Fibroblast of villous mesenchyme (primary cell): ENCODE results near the gene MRPL38. TPM values are rescaled to one million over a fixed set of nuclear protein-coding genes. Genes with fewer than 3 reads are reported as not detected.

ENCODE experiments used
- DNase-seq: peaks from one replicate; pipeline ENCODE4 v3.0.0-alpha.2; 2010; ENCODE audit warnings: low read depth
- H3K4me3 ChIP-seq: 2 replicates; pipeline ENCODE4 v1.5.1; 2011; ENCODE audit warnings: low read depth, mild to moderate bottlenecking, low read length
- CTCF ChIP-seq: IDR thresholded peaks from 2 replicates; pipeline ENCODE4 v1.5.1; 2012; ENCODE audit warnings: low read depth, mild to moderate bottlenecking, low read length; ENCODE audit not compliant: insufficient read depth
- total RNA-seq: library from RNA; depleted of rRNA; stranded (reverse); fragments of >200 nt; gene quantifications from 2 replicates; pipeline ENCODE4 v1.2.3, GENCODE V29; 2012

The MRPL38 gene
- total RNA-seq, 1 donor = 33.7 TPM

GRCh38 chr17:75898791-75899190 lies 5.9 kb downstream of the MRPL38 start:
- no peak for DNase-seq
- no peak for TF ChIP-seq CTCF
- no peak overlapping the region for H3K4me3 ChIP-seq

DNA sequence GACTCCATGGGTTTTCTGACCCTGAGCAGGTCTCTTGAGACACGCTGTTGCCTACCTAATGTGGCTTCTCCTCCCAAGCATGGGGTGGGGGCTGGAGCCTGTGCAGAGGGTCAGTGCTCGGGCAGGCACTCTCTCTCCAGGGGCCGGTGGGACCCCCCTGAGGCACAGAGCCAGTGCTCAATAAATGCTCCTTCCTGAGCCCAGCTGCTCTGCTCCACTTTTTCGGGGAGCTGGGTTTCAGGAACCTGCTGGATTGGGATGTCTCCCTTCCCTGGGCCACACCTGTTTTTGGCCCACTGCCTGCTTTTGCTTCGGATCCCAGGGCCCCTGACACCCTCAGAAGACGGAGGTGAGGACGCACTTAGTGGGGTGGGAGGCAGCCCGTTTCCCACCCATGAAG lies 6.6 kb downstream of the MRPL38 start:
- TF ChIP-seq CTCF = no peak
- H3K4me3 ChIP-seq = no peak overlapping the region
- DNase-seq = no peak

DNA sequence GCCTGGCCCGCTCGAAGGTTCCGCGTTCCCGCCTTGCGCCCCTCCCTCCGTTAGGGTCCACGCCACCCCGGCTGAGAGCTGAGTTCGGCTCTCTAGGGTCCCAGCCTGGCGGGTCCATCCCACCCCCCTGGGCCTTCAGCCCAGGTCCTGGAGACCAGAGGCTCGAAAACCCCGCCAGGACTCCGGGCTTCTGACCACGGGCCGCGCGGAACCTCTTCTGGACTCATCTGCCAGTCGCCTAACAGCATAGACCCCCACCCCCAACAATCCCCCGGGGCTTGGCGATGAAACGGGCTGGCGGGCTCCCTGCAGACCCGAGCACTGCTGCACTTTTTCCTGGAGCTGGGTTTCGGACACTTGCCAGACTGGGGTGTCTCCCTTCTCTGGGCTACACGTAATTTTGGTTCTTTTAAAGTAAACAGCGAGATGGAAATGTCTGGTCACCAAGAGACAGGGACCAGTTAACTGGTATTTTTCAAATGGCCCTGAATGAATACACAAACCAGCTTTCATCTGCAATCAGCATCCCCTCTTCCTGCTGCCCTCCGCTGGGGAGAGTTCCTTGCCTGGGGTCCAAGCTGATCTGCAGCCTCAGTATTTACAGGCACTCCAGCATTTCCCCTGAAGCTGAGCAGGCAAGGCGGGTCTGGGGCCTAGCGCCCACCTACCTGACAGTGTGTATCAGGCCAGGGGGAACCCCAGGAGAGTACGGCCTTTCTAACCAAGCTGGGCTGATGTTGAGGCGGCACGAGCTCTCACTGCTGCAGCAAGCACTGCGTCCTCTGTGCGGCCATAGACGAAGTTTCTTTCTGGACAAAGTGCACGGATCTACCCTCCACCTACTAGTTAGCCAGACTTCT lies 7.3 kb downstream of the MRPL38 start:
- no peak for TF ChIP-seq CTCF
- DNase-seq = no peak
- H3K4me3 ChIP-seq = peak overlapping the region; percentile 79

DNA sequence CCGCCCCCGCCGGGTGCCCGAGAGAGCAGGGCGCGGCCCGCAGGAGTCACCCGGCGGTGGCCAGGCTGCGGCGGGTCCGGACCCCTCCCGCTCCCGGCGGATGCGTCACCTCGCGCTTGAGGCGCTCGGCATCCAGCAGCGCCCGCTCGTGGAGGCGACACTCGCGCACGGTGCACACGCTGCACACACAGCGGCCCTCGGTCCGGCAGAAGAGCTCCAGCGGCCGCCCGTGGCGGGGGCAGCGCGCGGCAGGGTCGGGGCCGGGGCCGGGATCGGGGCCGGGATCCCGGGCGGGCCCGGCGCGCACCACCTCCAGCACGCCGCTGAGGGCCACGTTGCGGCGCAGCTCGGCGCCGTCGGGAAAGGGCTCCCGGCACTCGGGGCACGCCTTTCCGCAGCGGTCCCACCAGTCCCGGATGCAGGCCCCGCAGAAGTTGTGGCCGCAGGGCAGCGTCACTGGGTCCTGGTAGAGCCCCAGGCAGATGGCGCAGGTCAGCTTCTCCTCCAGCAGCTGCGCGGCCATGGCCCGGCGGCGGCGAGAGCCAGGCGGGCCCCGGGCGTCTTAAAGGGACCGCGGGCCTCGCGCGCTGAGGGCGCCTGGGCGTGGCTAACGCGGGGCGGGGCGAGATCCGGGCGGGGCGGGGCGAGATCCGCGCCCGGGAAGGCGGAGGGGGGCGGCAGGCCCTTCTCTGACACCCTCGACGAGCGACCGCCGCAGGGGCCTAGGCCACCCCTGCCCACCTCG lies 8.1 kb downstream of the MRPL38 start, which contains the start of gene TRIM65:
TRIM65 (minus strand) TSS at position 537 of the 745 bp plus-strand sequence; CDS start at position 523, 14 bp downstream.
- peak within 1 kb of the TSS; percentile 79 for H3K4me3 ChIP-seq
- peak; percentile 76 for DNase-seq
- peak; percentile 10 for TF ChIP-seq CTCF

- TF ChIP-seq CTCF = peak; percentile 49
- H3K4me3 ChIP-seq = peak overlapping the region; percentile 79
- DNase-seq = peak; percentile 13
Measured at GRCh38 chr17:75895370-75896155, 9.1 kb downstream of the MRPL38 start.

DNA sequence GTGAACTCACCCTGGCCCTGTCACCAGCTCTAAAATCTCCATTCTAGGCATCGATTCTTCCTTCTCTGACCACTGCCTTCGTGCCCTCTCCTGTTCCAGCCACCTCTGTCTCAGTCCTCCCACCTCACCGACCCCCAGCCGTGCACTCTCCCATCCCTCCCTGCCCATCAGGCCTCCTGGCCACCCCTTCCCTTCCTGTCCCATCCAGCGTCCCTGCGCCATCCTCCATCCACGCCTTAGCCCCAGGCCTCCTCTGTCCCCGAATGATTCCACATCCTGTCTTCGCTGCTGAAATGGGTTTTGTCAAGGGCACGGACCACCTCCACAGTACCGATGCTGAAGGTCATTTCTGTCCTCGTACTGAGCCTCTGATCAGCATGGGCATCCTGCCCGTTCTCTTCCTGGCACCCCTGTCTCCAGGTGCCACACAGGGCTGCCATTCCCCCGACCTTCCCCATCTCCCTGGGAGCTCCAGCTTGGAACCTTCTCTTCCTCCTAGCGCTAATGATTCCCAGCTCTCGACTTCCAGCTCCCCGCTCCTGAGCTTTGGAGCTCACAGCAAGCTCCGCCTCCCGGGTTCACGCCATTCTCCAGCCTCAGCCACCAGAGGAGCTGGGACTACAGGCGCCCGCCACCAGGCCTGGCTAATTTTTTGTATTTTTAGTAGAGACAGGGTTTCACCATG lies 10.5 kb downstream of the MRPL38 start:
- no peak for DNase-seq
- TF ChIP-seq CTCF = no peak
- no peak overlapping the region for H3K4me3 ChIP-seq
